NCI-H69 (cell line): Measurements from ENCODE around the gene GFOD2.
"Not testable (repeated sequence)": the region's sequence is repeated elsewhere in the genome, so short reads cannot be mapped to it uniquely, and the experiment has no call there.

Experiments used
- DNase-seq: peaks from one replicate; lab custom pipeline; 2025; lab: John Stamatoyannopoulos, UW

The GFOD2 gene

GRCh38 chr16:67719048-67719777 is at the start of gene GFOD2:
Gene GFOD2, minus strand, starts transcription at chr16:67719316. Its CDS starts 33,601 bp downstream, at chr16:67685715.
- DNase-seq, result peak; percentile 92

GRCh38 chr16:67767953-67768352 is 48.8 kb upstream of the GFOD2 start:
- DNase-seq, result no peak

DNA sequence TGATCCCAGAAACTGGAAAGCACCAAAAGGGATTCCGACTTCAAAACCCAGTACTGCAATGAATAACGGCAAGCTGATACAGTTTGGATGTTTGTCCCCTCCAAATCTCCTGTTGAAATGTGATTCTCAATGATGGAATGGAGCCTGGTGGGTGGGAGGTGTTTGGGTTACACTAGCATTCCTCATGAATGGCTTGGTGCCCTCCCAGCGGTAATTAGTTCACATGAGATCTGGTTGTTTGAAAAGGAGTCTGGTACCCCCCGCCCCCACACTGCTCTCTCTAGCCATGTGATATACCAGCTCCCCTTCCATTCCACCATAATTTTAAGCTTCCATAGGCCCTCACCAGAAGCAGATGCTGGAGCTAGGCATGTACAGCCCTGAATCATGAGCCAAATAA is 47.2 kb upstream of the GFOD2 start:
- DNase-seq, result no peak

GRCh38 chr16:67764158-67764667 is 45.1 kb upstream of the GFOD2 start:
- DNase-seq, result no peak

- DNase-seq, result no peak
Observed at GRCh38 chr16:67763066-67763465, 44.0 kb upstream of the GFOD2 start.

DNA sequence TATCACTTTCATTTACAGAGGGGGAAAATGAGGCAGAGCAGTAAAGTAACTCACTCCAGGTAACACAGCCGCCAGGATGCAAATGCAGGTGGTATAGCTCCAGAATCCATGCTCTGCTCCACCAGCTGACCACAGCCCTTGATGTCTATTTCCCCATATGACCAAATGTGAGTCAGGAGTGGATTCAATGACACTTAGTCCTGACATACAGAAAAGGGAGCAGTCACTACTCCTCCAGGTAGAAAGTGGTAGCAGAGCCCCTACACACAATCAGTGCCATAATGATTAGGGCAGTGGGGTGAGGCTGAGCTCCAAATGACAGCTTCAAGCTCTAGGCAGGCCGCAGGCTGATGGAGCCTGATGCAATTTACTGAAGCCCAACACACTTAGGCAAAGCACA is 43.3 kb upstream of the GFOD2 start:
- no peak for DNase-seq

DNA sequence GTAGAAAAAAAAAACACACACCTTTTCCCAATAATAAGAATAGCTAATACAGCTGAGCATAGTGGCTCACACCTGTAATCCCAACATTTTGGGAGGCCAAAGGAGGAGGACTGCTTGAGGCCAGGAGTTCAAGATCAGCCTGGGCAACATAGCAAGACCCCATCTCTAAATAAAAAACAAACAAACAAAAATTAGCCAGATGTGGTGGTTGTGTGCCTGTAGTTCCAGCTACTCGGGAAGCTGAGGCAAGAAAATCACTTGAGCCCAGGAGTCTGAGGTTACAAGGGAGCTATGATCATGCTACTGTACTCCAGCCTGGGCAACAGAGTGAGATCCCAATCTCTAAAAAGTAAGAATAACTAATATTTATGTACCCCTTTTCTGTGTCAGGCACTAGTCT is 42.8 kb upstream of the GFOD2 start:
- no peak for DNase-seq

GRCh38 chr16:67760956-67761230 is 41.8 kb upstream of the GFOD2 start:
- DNase-seq, result no peak

DNA sequence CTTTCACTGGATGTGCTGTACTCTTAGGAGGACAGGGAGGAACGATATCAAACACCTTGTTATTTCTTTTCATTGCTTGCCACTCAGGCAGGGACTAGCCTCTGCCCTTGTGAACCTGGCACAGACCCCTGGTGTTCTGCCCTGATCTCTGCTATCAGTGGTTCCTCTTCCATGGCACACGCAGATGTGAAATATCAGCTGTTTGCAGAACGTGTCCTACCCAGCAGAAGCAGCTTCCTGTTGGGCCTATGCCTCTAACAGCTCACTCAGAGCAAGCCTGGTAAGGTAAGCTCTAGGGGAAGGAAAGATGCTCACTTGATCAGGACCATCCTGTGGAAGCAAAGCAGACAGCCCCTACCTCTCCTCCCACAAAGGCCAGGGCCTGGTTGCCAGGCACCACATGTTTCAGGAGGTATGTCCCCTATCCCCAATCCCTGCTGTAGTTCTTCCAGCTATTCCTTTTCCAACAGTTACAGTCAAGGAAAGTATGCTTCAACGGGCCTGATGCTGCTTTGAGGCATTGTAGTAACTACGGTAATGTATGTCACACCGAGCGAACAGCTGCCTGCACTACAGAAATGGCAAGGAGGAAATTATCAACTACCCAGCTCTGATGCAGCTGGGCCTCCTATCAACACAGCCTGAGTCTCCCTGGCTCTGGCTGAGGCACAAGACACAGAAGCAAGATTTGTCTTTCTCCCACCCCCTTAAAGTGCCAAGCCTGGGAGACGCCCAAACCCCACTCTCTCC is 41.3 kb upstream of the GFOD2 start:
- no peak for DNase-seq

DNA sequence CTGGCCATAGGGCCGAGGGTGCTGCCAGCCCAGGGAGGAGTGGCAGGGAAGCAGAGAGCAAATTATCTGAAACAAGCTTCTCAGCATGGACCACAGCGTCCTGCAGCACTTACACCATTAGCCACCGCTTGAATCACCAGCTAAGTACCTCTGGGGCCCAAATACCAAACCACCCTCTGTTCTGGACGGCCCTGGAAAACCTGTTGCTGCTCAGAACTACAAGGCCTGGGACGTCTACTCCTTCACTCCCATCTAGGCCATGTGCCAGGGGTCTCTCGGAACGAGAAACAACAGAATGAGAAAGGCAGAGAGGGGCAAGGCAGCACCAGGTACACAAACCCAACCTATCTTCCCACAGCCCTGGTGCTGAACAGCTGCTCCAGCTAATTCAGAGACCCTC is 39.9 kb upstream of the GFOD2 start:
- no peak for DNase-seq

GRCh38 chr16:67758006-67758405 is 38.9 kb upstream of the GFOD2 start:
- DNase-seq, result no peak

- DNase-seq, result no peak
Observed at GRCh38 chr16:67752641-67753040, 33.5 kb upstream of the GFOD2 start.

DNA sequence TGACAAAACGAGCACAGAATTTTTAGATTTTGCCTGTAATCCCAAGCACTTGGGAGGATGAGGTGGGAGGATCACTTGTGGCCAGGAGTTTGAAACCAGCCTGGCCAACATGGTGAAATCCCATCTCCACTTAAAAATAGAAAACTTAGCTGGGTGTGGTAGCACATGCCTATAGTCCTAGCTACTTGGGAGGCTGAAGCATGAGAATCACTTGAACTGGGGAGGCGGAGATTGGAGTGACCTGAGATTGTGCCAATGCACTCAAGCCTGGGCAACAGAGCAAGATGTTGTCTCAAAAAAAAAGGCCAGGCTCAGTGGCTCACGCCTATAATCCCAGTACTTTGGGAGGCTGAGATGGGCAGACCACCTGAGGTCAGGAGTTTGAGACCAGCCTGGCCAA is 32.2 kb upstream of the GFOD2 start:
- DNase-seq, result not testable (repeated sequence)

DNA sequence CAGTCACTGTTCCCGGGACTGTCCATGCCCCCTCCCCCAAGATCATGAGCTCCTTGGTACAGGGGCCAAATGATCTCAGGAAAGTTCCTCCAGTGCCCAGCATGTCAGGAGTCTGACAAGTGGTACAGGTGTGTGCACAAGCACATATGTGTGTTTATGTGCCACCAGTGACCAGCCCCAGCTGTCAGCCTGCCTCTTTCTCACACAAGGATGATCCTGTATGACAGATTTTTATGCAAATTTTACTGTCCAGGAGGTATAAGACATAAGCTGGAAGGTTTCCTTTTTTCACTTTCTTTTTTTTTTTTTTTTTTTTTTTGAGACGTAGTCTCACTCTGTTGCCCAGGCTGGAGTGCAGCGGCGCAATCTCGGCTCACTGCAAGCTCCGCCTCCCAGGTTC is 31.4 kb upstream of the GFOD2 start:
- DNase-seq, result no peak

- no peak for DNase-seq
Observed at GRCh38 chr16:67749436-67750078, 30.4 kb upstream of the GFOD2 start.

GRCh38 chr16:67748834-67749233 is 29.7 kb upstream of the GFOD2 start:
- no peak for DNase-seq

- DNase-seq, result no peak
Observed at GRCh38 chr16:67746846-67747245, 27.7 kb upstream of the GFOD2 start.

DNA sequence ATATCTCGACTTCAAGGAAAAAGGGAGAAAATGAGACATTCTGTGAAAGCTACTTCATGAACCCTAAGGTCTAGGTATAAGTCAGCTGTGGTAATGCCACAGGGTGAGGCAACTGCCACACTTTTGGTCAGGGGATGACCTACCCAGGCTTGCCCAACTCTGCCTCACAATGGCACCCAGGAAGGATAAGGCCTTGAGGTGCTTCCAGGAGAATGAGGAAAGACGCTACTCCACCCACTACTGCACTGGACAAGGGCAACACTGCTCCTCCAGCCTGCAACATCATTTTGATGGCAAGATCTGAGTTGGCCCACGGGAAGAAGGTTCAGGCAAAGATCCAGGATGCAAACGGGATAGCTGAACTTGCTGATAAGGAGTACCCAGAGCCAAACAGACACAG is 22.0 kb upstream of the GFOD2 start:
- no peak for DNase-seq

GRCh38 chr16:67740391-67740790 is 21.3 kb upstream of the GFOD2 start:
- DNase-seq, result no peak

- DNase-seq, result no peak
Observed at GRCh38 chr16:67736858-67737257, 17.7 kb upstream of the GFOD2 start.

GRCh38 chr16:67734731-67735201 is 15.7 kb upstream of the GFOD2 start:
- DNase-seq, result no peak

DNA sequence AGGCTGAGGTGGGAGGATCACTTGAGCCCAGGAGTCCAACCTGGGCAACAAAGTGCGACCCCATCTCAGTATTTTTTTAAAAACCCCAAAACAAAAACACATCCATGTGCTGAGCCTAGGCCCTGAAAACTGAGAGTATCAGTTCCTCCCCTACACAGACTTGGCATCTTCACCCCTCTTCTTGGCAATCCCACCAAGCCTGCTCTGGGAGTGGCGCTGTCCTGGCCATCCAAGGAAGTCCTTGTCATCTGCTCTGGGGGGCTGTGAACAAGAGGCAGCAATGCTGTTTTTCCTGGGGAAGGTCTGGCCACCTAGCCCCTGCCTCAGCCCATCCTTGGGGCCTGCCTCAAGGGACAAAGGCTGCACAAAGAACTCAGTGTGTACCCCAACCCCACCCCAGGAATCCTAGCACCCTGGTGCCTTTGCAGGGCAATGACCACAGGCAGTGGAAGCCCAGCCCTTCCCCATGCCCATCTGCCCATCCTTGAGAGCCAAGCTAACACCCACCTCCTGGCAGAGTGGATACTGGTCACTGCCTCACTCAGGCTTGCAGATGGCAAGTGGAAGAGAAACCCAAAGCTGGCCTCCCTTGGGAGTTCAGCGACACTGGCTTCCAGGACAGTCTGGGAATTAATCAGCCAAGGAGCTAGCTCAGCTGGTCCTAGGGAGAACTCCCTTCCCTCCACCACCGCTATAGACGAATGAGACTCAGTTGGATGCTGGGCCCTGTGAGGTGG is 14.8 kb upstream of the GFOD2 start:
- DNase-seq, result no peak
